K562 (cell line): ENCODE measurements around the gene C17orf50. TPM values are rescaled to one million over a fixed set of nuclear protein-coding genes. Genes with fewer than 3 reads are reported as not detected.

Experiments used
- ATAC-seq: fragments of 200-7000 bp; cut with Tn5 transposase; 3 replicates; pipeline ENCODE4 v1.9.1; 2020; ENCODE audit warnings: moderate library complexity
- BruUV-seq: library from RNA; stranded (reverse); fragments of 400-500 nt; replicated peaks from 2 replicates; lab custom pipeline; 2021; lab: Mats Ljungman, UMichigan
- CTCF ChIA-PET: fragments of 300-600 bp; formaldehyde crosslinking; extraction: SDS; loops from one replicate; lab custom pipeline; 2021; ENCODE audit warnings: low intra/inter-chr PET ratio; lab: Yijun Ruan, JAX
- POLR2A ChIA-PET: fragments of 300-600, 350-650 bp; sonication (Branson Sonifier 250); formaldehyde crosslinking; extraction: SDS; loops from one replicate; lab custom pipeline; 2021; ENCODE audit warnings: antibody characterized with exemption, inconsistent platforms; lab: Yijun Ruan, JAX
- DNase-seq, 4 experiments: peaks; one replicate each; pipeline versions ENCODE4 v3.0.0 to v3.0.0-alpha.2; 2011 to 2018; ENCODE audit warnings: low spot score in 3 of 4, mixed read lengths in 3 of 4; ENCODE audit errors: extremely low read depth in 1 of 4
- FAIRE-seq: peaks from 2 replicates; lab custom pipeline; 2011; peaks lifted over from hg19 to GRCh38; lab: Jason Lieb, UNC
- H2AFZ ChIP-seq: 2 replicates; pipeline ENCODE4 v1.6.0; 2011; ENCODE audit warnings: low read depth, low read length, control low read depth, inconsistent platforms
- H3K27ac ChIP-seq: fragments of 200-600 bp; 3 replicates; pipeline ENCODE4 v1.8.0; 2011; ENCODE audit warnings: low read depth, mild to moderate bottlenecking, control low read depth, inconsistent platforms, low read length, moderate library complexity, mixed read lengths; ENCODE audit errors: extremely low read depth
- H3K27me3 ChIP-seq, 2 experiments: fragments of 300-600 bp in 1 of 2; 2 replicates in 1 of 2; 3 replicates in 1 of 2; pipeline versions ENCODE4 v1.6.0 to v1.8.0; 2011; ENCODE audit warnings: inconsistent platforms in 2 of 2, low read length in 2 of 2, mild to moderate bottlenecking in 1 of 2, mixed read lengths in 1 of 2, moderate library complexity in 1 of 2; ENCODE audit not compliant: control insufficient read depth in 2 of 2, insufficient read depth in 2 of 2
- H3K36me3 ChIP-seq: fragments of 300-600 bp; 3 replicates; pipeline ENCODE4 v1.8.0; 2011; ENCODE audit warnings: mild to moderate bottlenecking, low read length, inconsistent platforms; ENCODE audit not compliant: control insufficient read depth, insufficient read depth
- H3K4me1 ChIP-seq, 2 experiments: fragments of 200-600 bp in 1 of 2; replicated peaks in 1 of 2; 2 replicates in 1 of 2; 3 replicates in 1 of 2; pipeline versions ENCODE4 v1.5.1 to v1.8.0; 2011; ENCODE audit warnings: inconsistent platforms in 2 of 2, low read length in 2 of 2, mild to moderate bottlenecking in 1 of 2, mixed read lengths in 1 of 2, moderate library complexity in 1 of 2; ENCODE audit not compliant: control insufficient read depth in 2 of 2, insufficient read depth in 2 of 2
- H3K4me2 ChIP-seq: 2 replicates; pipeline ENCODE4 v1.6.1; 2011; ENCODE audit warnings: low read length, control low read depth, inconsistent platforms, mixed read lengths; ENCODE audit not compliant: insufficient read depth
- H3K4me3 ChIP-seq: fragments of 200-600 bp; sonication (generic), shearing (Covaris generic); 2 replicates; pipeline ENCODE4 v1.5.1; 2016; ENCODE audit warnings: control low read depth, inconsistent platforms
- H3K79me2 ChIP-seq: fragments of 200-600 bp; 3 replicates; pipeline ENCODE4 v1.8.0; 2011; ENCODE audit warnings: low read length, inconsistent platforms; ENCODE audit not compliant: control insufficient read depth, insufficient read depth
- H3K9ac ChIP-seq, 2 experiments: 2 replicates each; pipeline versions ENCODE4 v1.6.0 to v1.6.1; 2011; ENCODE audit warnings: low read depth in 2 of 2, low read length in 2 of 2, control low read depth in 1 of 2, inconsistent platforms in 1 of 2, mild to moderate bottlenecking in 1 of 2, mixed read lengths in 1 of 2; ENCODE audit not compliant: insufficient read depth in 1 of 2
- H3K9me1 ChIP-seq: one replicate; pipeline ENCODE4 v1.6.0; 2011; ENCODE audit warnings: inconsistent platforms, mild to moderate bottlenecking, low read length, moderate library complexity; ENCODE audit not compliant: control insufficient read depth, insufficient read depth
- H3K9me3 ChIP-seq: replicated peaks from 2 replicates; pipeline ENCODE4 v1.5.1; 2011; ENCODE audit warnings: low read depth, low read length, inconsistent platforms; ENCODE audit not compliant: control insufficient read depth, insufficient read depth
- H4K20me1 ChIP-seq: replicated peaks from 2 replicates; pipeline ENCODE4 v1.6.1; 2011; ENCODE audit warnings: low read length, inconsistent platforms, mixed read lengths; ENCODE audit not compliant: control insufficient read depth, insufficient read depth
- EP400 ChIP-seq: fragments of 450-650 bp; IDR thresholded peaks from 2 replicates; pipeline ENCODE4 v1.6.1; 2017; ENCODE audit warnings: antibody characterized with exemption, mild to moderate bottlenecking, moderate library complexity
- ESRRA ChIP-seq: fragments of 450-650 bp; IDR thresholded peaks from 2 replicates; pipeline ENCODE4 v1.6.1; 2014; ENCODE audit warnings: low read depth, mild to moderate bottlenecking, moderate library complexity, borderline replicate concordance
- HLTF ChIP-seq: fragments of 450-650 bp; IDR thresholded peaks from 2 replicates; pipeline ENCODE4 v1.6.1; 2016
- JUNB ChIP-seq: fragments of 450-650 bp; formaldehyde crosslinking; conservative IDR thresholded peaks from 2 replicates; pipeline ENCODE4 v1.4.0; 2020; ENCODE audit warnings: mild to moderate bottlenecking
- MIER1 ChIP-seq: fragments of 450-650 bp; IDR thresholded peaks from 2 replicates; pipeline ENCODE4 v1.6.1; 2016; ENCODE audit warnings: antibody characterized with exemption, mild to moderate bottlenecking, low read depth
- POLR2AphosphoS5 ChIP-seq: IDR thresholded peaks from 2 replicates; pipeline ENCODE4 v1.6.1; 2011; ENCODE audit warnings: mild to moderate bottlenecking, low read depth, low read length, moderate library complexity; ENCODE audit not compliant: control insufficient read depth, insufficient read depth
- PTRF ChIP-seq: fragments of 450-650 bp; IDR thresholded peaks from 2 replicates; pipeline ENCODE4 v1.6.1; 2016; ENCODE audit warnings: mild to moderate bottlenecking, missing genetic modification characterization, missing compliant biosample characterization
- RBM34 ChIP-seq: fragments of 200-400 bp; formaldehyde crosslinking; IDR thresholded peaks from 2 replicates; pipeline ENCODE4 v1.6.1; 2018; ENCODE audit warnings: low read length, borderline replicate concordance; ENCODE audit not compliant: insufficient read depth
- SP1 ChIP-seq: sonication (generic); formaldehyde crosslinking; IDR thresholded peaks from 2 replicates; pipeline ENCODE4 v1.8.1; 2022; ENCODE audit warnings: mild to moderate bottlenecking, missing genetic modification reagents
- TCF3 ChIP-seq: sonication (generic); formaldehyde crosslinking; IDR thresholded peaks from 2 replicates; pipeline ENCODE4 v1.4.0; 2020; ENCODE audit warnings: mild to moderate bottlenecking, missing genetic modification reagents
- TCFL5 ChIP-seq: fragments of 250-450 bp; sonication (Bioruptor Pico); conservative IDR thresholded peaks from 2 replicates; pipeline ENCODE4 v1.6.1; 2021; ENCODE audit warnings: mild to moderate bottlenecking, moderate library complexity, matching md5 sums
- THRA ChIP-seq: fragments of 450-650 bp; IDR thresholded peaks from 2 replicates; pipeline ENCODE4 v1.6.1; 2017; ENCODE audit warnings: mild to moderate bottlenecking, moderate library complexity
- ZNF134 ChIP-seq: fragments of 250-450 bp; sonication (Bioruptor Pico); conservative IDR thresholded peaks from 2 replicates; pipeline ENCODE4 v1.4.0; 2020
- ZNF24 ChIP-seq: fragments of 450-650 bp; IDR thresholded peaks from 2 replicates; pipeline ENCODE4 v1.6.1; 2016
- ZNF507 ChIP-seq: conservative IDR thresholded peaks from 2 replicates; pipeline ENCODE4 v1.6.1; 2017; ENCODE audit warnings: missing genetic modification characterization, missing compliant biosample characterization
- WGBS: fragments of 100-300 bp; shearing (Covaris generic); methylation state at CpG from one replicate; pipeline ENCODE4 v1.1.6; 2016; ENCODE audit warnings: low coverage, mixed read lengths; ENCODE audit not compliant: insufficient coverage; ENCODE audit errors: missing lambda C conversion rate; 5-methylcytosine and 5-hydroxymethylcytosine counted together
- in situ Hi-C: fragments of 300-500 bp; cut with MboI; formaldehyde crosslinking; loops from 4 replicates; pipeline ENCODE4 v1.15.0; 2018; ENCODE audit warnings: inconsistent platforms, mixed read lengths
- intact Hi-C: fragments of 100-400 bp; cut with micrococcal nuclease; formaldehyde crosslinking; loops from 2 replicates; pipeline ENCODE4 v1.14.2; 2022
- polyA plus RNA-seq, 8 experiments: library from polyadenylated mRNA; depleted of rRNA in 4 of 8; stranded (reverse) in 5 of 8; unstranded in 3 of 8; fragments of >200 nt; fragmentation: Nextera tagmentation in 2 of 8; fragmentation: Illumina TruSeq in 1 of 8; extraction: Ambion mirVana in 2 of 8; extraction: Trizol in 1 of 8; gene quantifications; 2 replicates each; pipeline versions ENCODE4 v1.2.1 to v1.2.3, GENCODE V29; 2011 to 2014; ENCODE audit warnings: inconsistent platforms in 1 of 8, missing spikeins in 1 of 8
- total RNA-seq, 7 experiments: library from RNA; depleted of rRNA in 6 of 7; stranded (reverse); fragments of >200 nt in 6 of 7; fragmentation: Illumina TruSeq in 2 of 7; extraction: Trizol in 2 of 7; gene quantifications; 2 replicates each; pipeline versions ENCODE4 v1.2.1 to v1.2.3, GENCODE V29; 2011 to 2021; ENCODE audit warnings: low replicate concordance in 1 of 7
- TF ChIP-seq, protein P1 (sequence below), 2 experiments: IDR thresholded peaks; 2 replicates each; pipeline ENCODE4 v1.6.1; 2011; ENCODE audit warnings: borderline replicate concordance in 1 of 2, control low read depth in 1 of 2, low read depth in 1 of 2, low read length in 1 of 2, mild to moderate bottlenecking in 1 of 2, mixed read lengths in 1 of 2, moderate library complexity in 1 of 2; ENCODE audit not compliant: insufficient read depth in 1 of 2, insufficient read length in 1 of 2, poor library complexity in 1 of 2, severe bottlenecking in 1 of 2; ENCODE audit errors: extremely low read depth in 1 of 2
- TF ChIP-seq, protein P2 (sequence below): sonication (generic); formaldehyde crosslinking; IDR thresholded peaks from 2 replicates; pipeline ENCODE4 v1.8.1; 2023; ENCODE audit warnings: mild to moderate bottlenecking, missing genetic modification reagents

Gene C17orf50
- total and polyA plus RNA-seq, 9 of the 15 experiments (the other 6 are each of a cell fraction or from before 2014, with no cell fraction given), result not detected

DNA sequence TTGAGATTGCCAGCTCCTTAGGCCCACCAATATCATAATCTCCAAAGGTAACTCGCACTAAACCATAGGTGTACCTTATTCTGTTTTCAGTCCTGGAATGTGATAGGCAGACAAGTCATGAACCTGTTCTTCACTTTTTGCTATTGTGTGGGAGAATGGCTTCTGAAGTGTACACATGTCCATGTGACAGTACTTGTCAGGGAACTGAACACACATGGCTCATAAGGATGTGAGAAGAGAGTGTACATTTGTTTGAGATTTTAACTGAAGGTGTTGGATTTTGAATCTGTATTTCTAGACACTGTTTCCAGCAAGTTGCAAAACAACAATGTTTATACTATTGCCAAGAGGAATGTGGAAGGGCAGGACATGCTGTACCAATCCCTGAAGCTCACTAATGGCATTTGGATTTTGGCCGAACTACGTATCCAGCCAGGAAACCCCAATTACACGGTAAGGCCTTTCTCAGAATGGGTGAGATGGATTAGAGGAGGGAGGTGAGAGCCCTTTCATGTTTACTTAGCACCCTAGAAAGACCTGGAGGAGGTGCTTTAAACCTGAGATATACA lies 43.7 kb upstream of the C17orf50 start:
- no peak for TF ChIP-seq ESRRA
- TF ChIP-seq ZNF134, result no peak
- TF ChIP-seq TCFL5 (CRISPR knock-in tag), result no peak
- TF ChIP-seq, protein P1, sequence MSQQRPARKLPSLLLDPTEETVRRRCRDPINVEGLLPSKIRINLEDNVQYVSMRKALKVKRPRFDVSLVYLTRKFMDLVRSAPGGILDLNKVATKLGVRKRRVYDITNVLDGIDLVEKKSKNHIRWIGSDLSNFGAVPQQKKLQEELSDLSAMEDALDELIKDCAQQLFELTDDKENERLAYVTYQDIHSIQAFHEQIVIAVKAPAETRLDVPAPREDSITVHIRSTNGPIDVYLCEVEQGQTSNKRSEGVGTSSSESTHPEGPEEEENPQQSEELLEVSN (IDR thresholded peaks at IDR 0.05; ENCODE audit: borderline replicate concordance in 1 of 2, extremely low read depth in 1 of 2, insufficient read depth in 1 of 2, insufficient read length in 1 of 2, low read depth in 1 of 2, low read length in 1 of 2, poor library complexity in 1 of 2, severe bottlenecking in 1 of 2), result no peak
- TF ChIP-seq RBM34, result no peak
- TF ChIP-seq ZNF24, result no peak
- TF ChIP-seq HLTF, result no peak
- TF ChIP-seq, protein P2, sequence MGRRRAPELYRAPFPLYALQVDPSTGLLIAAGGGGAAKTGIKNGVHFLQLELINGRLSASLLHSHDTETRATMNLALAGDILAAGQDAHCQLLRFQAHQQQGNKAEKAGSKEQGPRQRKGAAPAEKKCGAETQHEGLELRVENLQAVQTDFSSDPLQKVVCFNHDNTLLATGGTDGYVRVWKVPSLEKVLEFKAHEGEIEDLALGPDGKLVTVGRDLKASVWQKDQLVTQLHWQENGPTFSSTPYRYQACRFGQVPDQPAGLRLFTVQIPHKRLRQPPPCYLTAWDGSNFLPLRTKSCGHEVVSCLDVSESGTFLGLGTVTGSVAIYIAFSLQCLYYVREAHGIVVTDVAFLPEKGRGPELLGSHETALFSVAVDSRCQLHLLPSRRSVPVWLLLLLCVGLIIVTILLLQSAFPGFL, result no peak
- TF ChIP-seq THRA, result no peak
- no peak for TF ChIP-seq JUNB (CRISPR knock-in tag)
- TF ChIP-seq EP400, result no peak
- no peak for TF ChIP-seq TCF3 (CRISPR knock-in tag)
- no peak for TF ChIP-seq PTRF (tag)
- TF ChIP-seq MIER1, result no peak
- TF ChIP-seq SP1 (CRISPR knock-in tag), result no peak
- TF ChIP-seq POLR2AphosphoS5, result no peak
- no peak for TF ChIP-seq ZNF507 (tag)
- no peak for FAIRE-seq
- H3K9me3 ChIP-seq, result no peaks in the 10 kb centered on the region
- peaks cover 92% of the 10 kb centered on the region for H3K36me3 ChIP-seq
- H2AFZ ChIP-seq, result no peak overlapping the region
- no peaks in the 10 kb centered on the region for H3K9me1 ChIP-seq
- ChIA-PET CTCF (no interaction called here), POLR2A (interaction anchor here (0.7 to 1.2 kb wide), 2 partner anchors 11 to 33 kb away, joined by 3 to 4 read pairs; no protein-coding TSS in a partner anchor)
- H3K79me2 ChIP-seq, result no peaks in the 10 kb centered on the region
- H3K4me2 ChIP-seq, result no peak overlapping the region
- no peak overlapping the region for H3K27ac ChIP-seq
- no peak overlapping the region for H3K9ac ChIP-seq
- intact Hi-C loops, result no loop called here
- H3K27me3 ChIP-seq, result no peaks in the 10 kb centered on the region
- no peaks in the 10 kb centered on the region for H4K20me1 ChIP-seq
- WGBS, result 91% methylated on average over 4 of the region's 4 CpGs
- H3K4me3 ChIP-seq, result no peak overlapping the region
- no peak for ATAC-seq
- no TSS peak for BruUV-seq
- in situ Hi-C loops, result no loop called here
- no peaks in the 10 kb centered on the region for H3K4me1 ChIP-seq
- DNase-seq, result no peak
